Liver (tissue), 9 donors: Measurements from ENCODE around the gene ERGIC2. TPM values are rescaled to one million over a fixed set of nuclear protein-coding genes. Genes with fewer than 3 reads are reported as not detected.

Experiments used
- DNase-seq: peaks from one replicate; pipeline ENCODE4 v3.0.0-alpha.2; 2017; ENCODE audit warnings: low spot score
- H3K27ac ChIP-seq, 2 donors: one replicate each; pipeline ENCODE4 v1.7.0; 2013; ENCODE audit warnings: inconsistent platforms in 2 of 2, low read length in 2 of 2, control low read depth in 1 of 2, low read depth in 1 of 2, mild to moderate bottlenecking in 1 of 2
- H3K27me3 ChIP-seq, 4 donors: one replicate each; pipeline versions ENCODE4 v1.6.1 to v1.7.0; 2013; ENCODE audit warnings: low read length in 3 of 4, inconsistent platforms in 1 of 4, mild to moderate bottlenecking in 1 of 4, moderate library complexity in 1 of 4; ENCODE audit not compliant: control insufficient read depth in 4 of 4, insufficient read depth in 4 of 4
- H3K36me3 ChIP-seq, 4 donors: one replicate each; pipeline versions ENCODE4 v1.6.1 to v1.7.0; 2013; ENCODE audit warnings: low read length in 3 of 4, mild to moderate bottlenecking in 3 of 4, low read depth in 1 of 4, moderate library complexity in 1 of 4; ENCODE audit not compliant: control insufficient read depth in 4 of 4, insufficient read depth in 3 of 4
- H3K4me1 ChIP-seq, 4 donors: one replicate each; pipeline versions ENCODE4 v1.6.1 to v1.7.0; 2013; ENCODE audit warnings: low read length in 3 of 4, mild to moderate bottlenecking in 3 of 4, moderate library complexity in 1 of 4; ENCODE audit not compliant: control insufficient read depth in 4 of 4, insufficient read depth in 4 of 4
- H3K4me3 ChIP-seq, 3 donors: one replicate each; pipeline versions ENCODE4 v1.6.1 to v1.7.0; 2013; ENCODE audit warnings: low read length in 3 of 3, control low read depth in 1 of 3, low read depth in 1 of 3, mild to moderate bottlenecking in 1 of 3
- H3K9ac ChIP-seq, 2 donors: one replicate each; pipeline ENCODE4 v1.7.0; 2013; ENCODE audit warnings: low read length in 2 of 2, mild to moderate bottlenecking in 2 of 2, moderate library complexity in 2 of 2, control low read depth in 1 of 2, low read depth in 1 of 2
- H3K9me3 ChIP-seq, 4 donors: one replicate each; pipeline versions ENCODE4 v1.6.1 to v1.7.0; 2013; ENCODE audit warnings: low read length in 3 of 4; ENCODE audit not compliant: control insufficient read depth in 4 of 4
- EGR1 ChIP-seq, 2 donors: IDR thresholded peaks; 2 replicates each; pipeline ENCODE4 v1.6.1; 2016 to 2018; ENCODE audit warnings: antibody characterized with exemption in 2 of 2, low read depth in 2 of 2
- FOXA1 ChIP-seq: IDR thresholded peaks from 2 replicates; pipeline ENCODE4 v1.6.1; 2016; ENCODE audit warnings: antibody characterized with exemption
- FOXA2 ChIP-seq: IDR thresholded peaks from 2 replicates; pipeline ENCODE4 v1.6.1; 2016; ENCODE audit warnings: antibody characterized with exemption
- GABPA ChIP-seq, 2 donors: IDR thresholded peaks in 1 of 2; conservative IDR thresholded peaks in 1 of 2; 2 replicates each; pipeline ENCODE4 v1.6.1; 2016; ENCODE audit warnings: antibody characterized with exemption in 2 of 2, mild to moderate bottlenecking in 1 of 2, moderate library complexity in 1 of 2
- HNF4A ChIP-seq, 2 donors: conservative IDR thresholded peaks; 2 replicates each; pipeline ENCODE4 v1.6.1; 2016; ENCODE audit warnings: antibody characterized with exemption in 2 of 2, mild to moderate bottlenecking in 2 of 2
- HNF4G ChIP-seq: IDR thresholded peaks from 2 replicates; pipeline ENCODE4 v1.6.1; 2016; ENCODE audit warnings: antibody characterized with exemption
- JUND ChIP-seq, 2 donors: IDR thresholded peaks; 2 replicates each; pipeline ENCODE4 v1.6.1; 2016; ENCODE audit warnings: antibody characterized with exemption in 2 of 2
- MAX ChIP-seq: IDR thresholded peaks from 2 replicates; pipeline ENCODE4 v1.6.1; 2016; ENCODE audit warnings: antibody characterized with exemption
- NR2F2 ChIP-seq: IDR thresholded peaks from 2 replicates; pipeline ENCODE4 v1.6.1; 2016; ENCODE audit warnings: antibody characterized with exemption
- RAD21 ChIP-seq, 2 donors: IDR thresholded peaks; 2 replicates each; pipeline ENCODE4 v1.6.1; 2016; ENCODE audit warnings: antibody characterized with exemption in 2 of 2, mild to moderate bottlenecking in 2 of 2
- REST ChIP-seq: IDR thresholded peaks from 2 replicates; pipeline ENCODE4 v1.6.1; 2016; ENCODE audit warnings: antibody characterized with exemption, mild to moderate bottlenecking
- RXRA ChIP-seq, 2 donors: IDR thresholded peaks; 2 replicates each; pipeline ENCODE4 v1.6.1; 2017 to 2018; ENCODE audit warnings: antibody characterized with exemption in 2 of 2, mild to moderate bottlenecking in 1 of 2
- SP1 ChIP-seq: IDR thresholded peaks from 2 replicates; pipeline ENCODE4 v1.6.1; 2018; ENCODE audit warnings: antibody characterized with exemption, mild to moderate bottlenecking
- TAF1 ChIP-seq: conservative IDR thresholded peaks from 2 replicates; pipeline ENCODE4 v1.6.1; 2016; ENCODE audit warnings: antibody characterized with exemption, mild to moderate bottlenecking
- YY1 ChIP-seq: IDR thresholded peaks from 2 replicates; pipeline ENCODE4 v1.6.1; 2016; ENCODE audit warnings: antibody characterized with exemption, mild to moderate bottlenecking
- ZBTB33 ChIP-seq: IDR thresholded peaks from 2 replicates; pipeline ENCODE4 v1.6.1; 2016; ENCODE audit warnings: antibody characterized with exemption
- WGBS: extraction: QIAGEN DNeasy Blood & Tissue Kit; methylation state at CpG from one replicate; pipeline ENCODE4 v1.1.7; 2013; 5-methylcytosine and 5-hydroxymethylcytosine counted together
- polyA plus RNA-seq, 2 donors: library from polyadenylated mRNA; stranded (reverse) in 1 of 2; unstranded in 1 of 2; fragments of 200-250 nt in 1 of 2; fragments of >200 nt in 1 of 2; fragmentation: Nextera tagmentation in 1 of 2; extraction: Ambion mirVana in 1 of 2; gene quantifications; one replicate each; pipeline versions ENCODE4 v1.2.1 to v1.2.3, GENCODE V29; 2013 to 2015
- total RNA-seq, 2 donors: library from RNA; depleted of rRNA; stranded (reverse); fragments of >200 nt; gene quantifications; one replicate each; pipeline ENCODE4 v1.2.3, GENCODE V29; 2014
- TF ChIP-seq, protein P1 (sequence below): IDR thresholded peaks from 2 replicates; pipeline ENCODE4 v1.6.1; 2016; ENCODE audit warnings: antibody characterized with exemption
- TF ChIP-seq, protein P2 (sequence below): fragments of 150-350 bp; IDR thresholded peaks from 2 replicates; pipeline ENCODE4 v1.5.1; 2017; ENCODE audit warnings: improper control_type of control experiment, low read depth, low read length; ENCODE audit not compliant: missing input control
- donor health status: healthy.
- donor health status: healthy.
- donor health status: healthy.
- donor health status: healthy.
- donor health status: healthy.

The ERGIC2 gene, protein sequence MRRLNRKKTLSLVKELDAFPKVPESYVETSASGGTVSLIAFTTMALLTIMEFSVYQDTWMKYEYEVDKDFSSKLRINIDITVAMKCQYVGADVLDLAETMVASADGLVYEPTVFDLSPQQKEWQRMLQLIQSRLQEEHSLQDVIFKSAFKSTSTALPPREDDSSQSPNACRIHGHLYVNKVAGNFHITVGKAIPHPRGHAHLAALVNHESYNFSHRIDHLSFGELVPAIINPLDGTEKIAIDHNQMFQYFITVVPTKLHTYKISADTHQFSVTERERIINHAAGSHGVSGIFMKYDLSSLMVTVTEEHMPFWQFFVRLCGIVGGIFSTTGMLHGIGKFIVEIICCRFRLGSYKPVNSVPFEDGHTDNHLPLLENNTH
- total RNA-seq (10 to 100 TPM; 33.8 to 37.4 TPM), polyA plus RNA-seq (10 to 100 TPM; 44.1 to 56.2 TPM)

- peak; percentile 85 for DNase-seq
- H3K4me3 ChIP-seq: peak within 1 kb of the TSS; percentile 81 to 100 (median 92)
- peaks cover 0 to 3% (median under 1%) of the 10 kb centered on the region in 4 donors for H3K36me3 ChIP-seq
- H3K9me3 ChIP-seq: no peaks in the 10 kb centered on the region
- WGBS: under 1% methylated on average over 55 of the region's 55 CpGs
- TF ChIP-seq HNF4G (no peak), RAD21 (IDR thresholded peaks at IDR 0.05) (peak; percentile 28 to 53), MAX (peak; percentile 77), TAF1 (peak; percentile 85), YY1 (peak; percentile 98), HNF4A (conservative IDR thresholded peaks at IDR 0.05) (peak; percentile 17 to 23), RXRA (IDR thresholded peaks at IDR 0.05) (peak; percentile 32 to 34), NR2F2 (peak; percentile 19), JUND (IDR thresholded peaks at IDR 0.05) (peak in 1 of 2 donors; percentile 58), SP1 (peak; percentile 68), GABPA (IDR thresholded peaks at IDR 0.05 in 1 of 2, conservative IDR thresholded peaks at IDR 0.05 in 1 of 2) (peak in 1 of 2 donors; percentile 52), ZBTB33 (peak; percentile 100), FOXA2 (peak; percentile 37), REST (peak; percentile 86), FOXA1 (no peak), EGR1 (IDR thresholded peaks at IDR 0.05; ENCODE audit: low read depth in 2 of 2) (no peak)
- TF ChIP-seq, protein P1, sequence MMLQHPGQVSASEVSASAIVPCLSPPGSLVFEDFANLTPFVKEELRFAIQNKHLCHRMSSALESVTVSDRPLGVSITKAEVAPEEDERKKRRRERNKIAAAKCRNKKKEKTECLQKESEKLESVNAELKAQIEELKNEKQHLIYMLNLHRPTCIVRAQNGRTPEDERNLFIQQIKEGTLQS: peak; percentile 15
- TF ChIP-seq, protein P2, sequence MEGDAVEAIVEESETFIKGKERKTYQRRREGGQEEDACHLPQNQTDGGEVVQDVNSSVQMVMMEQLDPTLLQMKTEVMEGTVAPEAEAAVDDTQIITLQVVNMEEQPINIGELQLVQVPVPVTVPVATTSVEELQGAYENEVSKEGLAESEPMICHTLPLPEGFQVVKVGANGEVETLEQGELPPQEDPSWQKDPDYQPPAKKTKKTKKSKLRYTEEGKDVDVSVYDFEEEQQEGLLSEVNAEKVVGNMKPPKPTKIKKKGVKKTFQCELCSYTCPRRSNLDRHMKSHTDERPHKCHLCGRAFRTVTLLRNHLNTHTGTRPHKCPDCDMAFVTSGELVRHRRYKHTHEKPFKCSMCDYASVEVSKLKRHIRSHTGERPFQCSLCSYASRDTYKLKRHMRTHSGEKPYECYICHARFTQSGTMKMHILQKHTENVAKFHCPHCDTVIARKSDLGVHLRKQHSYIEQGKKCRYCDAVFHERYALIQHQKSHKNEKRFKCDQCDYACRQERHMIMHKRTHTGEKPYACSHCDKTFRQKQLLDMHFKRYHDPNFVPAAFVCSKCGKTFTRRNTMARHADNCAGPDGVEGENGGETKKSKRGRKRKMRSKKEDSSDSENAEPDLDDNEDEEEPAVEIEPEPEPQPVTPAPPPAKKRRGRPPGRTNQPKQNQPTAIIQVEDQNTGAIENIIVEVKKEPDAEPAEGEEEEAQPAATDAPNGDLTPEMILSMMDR: no peak
- H3K27me3 ChIP-seq: no peaks in the 10 kb centered on the region
- peak within 1 kb of the TSS; percentile 98 to 99 for H3K9ac ChIP-seq
- H3K4me1 ChIP-seq: peaks cover 0 to 12% (median 11%) of the 10 kb centered on the region in 4 donors
- peak within 1 kb of the TSS; percentile 89 to 92 for H3K27ac ChIP-seq
These were observed at the start of gene ERGIC2 for GRCh38 chr12:29380536-29381523. ERGIC2 (minus strand) TSS chr12:29381172; CDS start chr12:29371633, 9,539 bp downstream.
